ENCODE measurements around the gene PPIL3.
"Not testable (repeated sequence)": the region's sequence is repeated elsewhere in the genome, so short reads cannot be mapped to it uniquely, and the experiment has no call there.

PPIL3 gene

DNA sequence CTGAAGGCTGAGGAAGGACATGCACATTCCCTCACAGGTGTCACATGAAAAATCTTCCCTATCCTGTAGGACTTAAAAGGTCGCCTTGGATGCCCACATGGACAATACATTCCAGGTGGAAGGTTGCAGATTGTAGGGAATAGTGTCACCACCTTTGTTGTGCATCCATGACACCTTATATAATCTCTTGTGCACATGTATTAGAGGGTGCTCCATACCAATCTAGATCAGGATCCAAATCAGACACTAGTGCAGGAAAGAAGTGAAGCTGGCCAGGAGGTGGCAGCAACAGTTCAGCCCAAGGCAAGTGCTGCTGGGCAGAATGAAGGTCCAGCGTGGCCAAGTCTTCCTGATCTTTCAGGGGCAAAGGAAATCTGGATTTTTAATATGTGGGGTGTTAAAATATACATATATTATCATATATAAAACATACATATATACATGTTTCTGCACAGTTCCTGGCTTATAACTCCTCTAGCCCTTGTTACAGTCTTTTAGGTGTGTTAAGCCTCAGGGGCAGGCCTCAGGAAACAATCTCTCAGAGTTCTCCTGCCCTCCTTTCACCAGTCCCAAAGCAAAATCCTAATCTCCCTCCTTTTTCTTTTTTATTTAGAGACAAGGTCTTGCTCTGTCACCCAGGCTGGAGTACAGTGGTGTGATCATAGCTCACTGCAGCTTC lies 16.9 kb upstream of the PPIL3 start:
- H3K4me3 ChIP-seq (replicated peaks; ENCODE audit: low read depth, low read length): no peak overlapping the region
- TF ChIP-seq CTCF (IDR thresholded peaks at IDR 0.05; ENCODE audit: low read length, missing control alignments): peak; percentile 89
- DNase-seq (ENCODE audit: low read depth): peak; percentile 84

GRCh38 chr2:200901459-200902072 lies 12.7 kb upstream of the PPIL3 start:
- peak; percentile 94 for DNase-seq (ENCODE audit: low read depth)
- H3K4me3 ChIP-seq (replicated peaks; ENCODE audit: low read depth, low read length): no peak overlapping the region
- peak; percentile 84 for TF ChIP-seq CTCF (IDR thresholded peaks at IDR 0.05; ENCODE audit: low read length, missing control alignments)

GRCh38 chr2:200899482-200899881 lies 10.6 kb upstream of the PPIL3 start:
- DNase-seq (ENCODE audit: low read depth): no peak
- H3K4me3 ChIP-seq (replicated peaks; ENCODE audit: low read depth, low read length): no peak overlapping the region
- TF ChIP-seq CTCF (IDR thresholded peaks at IDR 0.05; ENCODE audit: low read length, missing control alignments): no peak

GRCh38 chr2:200881715-200882249 lies 7.1 kb downstream of the PPIL3 start:
- not testable (repeated sequence) for H3K4me3 ChIP-seq (replicated peaks; ENCODE audit: low read depth, low read length); DNase-seq (ENCODE audit: low read depth)

DNA sequence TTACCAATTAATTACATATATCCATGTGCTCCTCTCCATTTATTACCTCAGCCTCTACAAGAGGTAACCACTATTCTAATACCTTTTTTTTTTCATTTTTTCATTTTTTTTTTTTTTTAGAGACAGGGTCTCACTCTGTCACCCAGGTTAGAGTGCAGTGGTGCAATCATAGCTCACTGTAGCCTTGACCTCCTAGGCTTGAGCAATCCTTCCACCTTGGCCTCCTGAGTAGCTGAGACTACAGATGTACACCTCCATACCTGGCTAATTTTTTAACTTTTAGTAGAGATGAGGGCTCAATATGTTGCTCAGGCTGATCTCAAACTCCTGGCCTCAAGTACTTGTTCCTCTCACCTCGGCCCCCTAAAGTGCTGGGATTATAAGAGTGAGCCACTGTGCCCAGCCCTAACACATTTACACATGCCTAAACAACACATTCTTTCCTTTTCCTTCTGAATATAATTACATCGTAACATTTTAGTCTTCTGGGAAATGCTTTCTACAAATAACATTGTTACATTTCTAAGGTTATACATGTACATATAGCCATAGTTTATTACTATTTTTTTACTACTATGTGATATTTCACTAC lies 10.5 kb downstream of the PPIL3 start:
- no peak for TF ChIP-seq CTCF (IDR thresholded peaks at IDR 0.05; ENCODE audit: low read length, missing control alignments)
- DNase-seq (ENCODE audit: low read depth): no peak
- no peak overlapping the region for H3K4me3 ChIP-seq (replicated peaks; ENCODE audit: low read depth, low read length)

DNA sequence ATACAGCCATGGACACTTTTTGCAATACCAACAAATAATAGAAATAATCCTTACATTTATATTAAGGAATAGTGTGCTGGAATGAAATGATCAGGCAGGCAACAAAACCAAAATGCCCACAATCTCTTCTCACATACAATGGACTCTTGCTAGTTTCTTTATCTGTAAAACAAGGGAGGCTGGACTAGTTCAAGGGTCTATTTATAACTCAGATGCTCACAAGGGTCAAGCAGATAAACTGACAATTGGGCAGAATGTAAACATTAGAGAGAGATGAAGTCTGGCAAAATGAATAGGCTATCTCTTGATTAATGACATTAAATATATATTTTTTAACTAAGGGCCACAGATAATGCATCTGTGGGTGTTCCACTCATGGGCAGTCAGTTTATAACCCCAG lies 11.4 kb downstream of the PPIL3 start:
- no peak overlapping the region for H3K4me3 ChIP-seq (replicated peaks; ENCODE audit: low read depth, low read length)

More for the DNA sequence above, 11.4 kb downstream of the PPIL3 start:
- TF ChIP-seq CTCF (IDR thresholded peaks at IDR 0.05; ENCODE audit: low read length, missing control alignments): no peak
- DNase-seq (ENCODE audit: low read depth): no peak
